Heart left ventricle (tissue), 13 donors: ENCODE measurements around the gene FADS2.

Experiments used
- POLR2A ChIP-seq, 2 donors: fragments of 450-650 bp; IDR thresholded peaks; one replicate each; pipeline ENCODE4 v1.6.1; 2017; ENCODE audit warnings: antibody characterized with exemption in 2 of 2, mild to moderate bottlenecking in 2 of 2, moderate library complexity in 2 of 2
- TF ChIP-seq, protein P1 (sequence below), 12 donors: fragments of 200-600 bp; sonication (generic) in 4 of 12; IDR thresholded peaks; one replicate each; pipeline versions ENCODE4 v1.5.0 to v1.8.0; 2018 to 2022; ENCODE audit warnings: antibody characterized with exemption in 12 of 12, mild to moderate bottlenecking in 5 of 12
- donor health status: ischemic (EF 13 %, LVEDD 7.1; RV severe dilation, severe dysfunction).
- donor health status: DM: no; HTN: yes; CAD: no.
- donor health status: DM: no; HTN: no; CAD: no.
- donor health status: ischemic (EF 25% LVEDD 6.9; RV normal size, moderate dysfunction).
- donor health status: ischemic (EF 25% LVEDD 5.7; RV mildly dilated, moderate dysfunction).
- donor health status: ischemic (EF 35%, LVEDD 5.7; RV mildly dilated, moderate dysfunction).
- donor health status: nonischemic (EF 11% LVEDD 7.7; RV severe dilation, severe dysfunction).
- donor health status: DM: yes; HTN: yes; CAD: no.
- donor health status: PGD.
- donor health status: ischemic (EF 29% LVEDD 5.4; RV normal size, mild dysfunction).
- donor health status: nonischemic (EF 23%, LVEDD 6.1; RV moderate dilation, normal function).

DNA sequence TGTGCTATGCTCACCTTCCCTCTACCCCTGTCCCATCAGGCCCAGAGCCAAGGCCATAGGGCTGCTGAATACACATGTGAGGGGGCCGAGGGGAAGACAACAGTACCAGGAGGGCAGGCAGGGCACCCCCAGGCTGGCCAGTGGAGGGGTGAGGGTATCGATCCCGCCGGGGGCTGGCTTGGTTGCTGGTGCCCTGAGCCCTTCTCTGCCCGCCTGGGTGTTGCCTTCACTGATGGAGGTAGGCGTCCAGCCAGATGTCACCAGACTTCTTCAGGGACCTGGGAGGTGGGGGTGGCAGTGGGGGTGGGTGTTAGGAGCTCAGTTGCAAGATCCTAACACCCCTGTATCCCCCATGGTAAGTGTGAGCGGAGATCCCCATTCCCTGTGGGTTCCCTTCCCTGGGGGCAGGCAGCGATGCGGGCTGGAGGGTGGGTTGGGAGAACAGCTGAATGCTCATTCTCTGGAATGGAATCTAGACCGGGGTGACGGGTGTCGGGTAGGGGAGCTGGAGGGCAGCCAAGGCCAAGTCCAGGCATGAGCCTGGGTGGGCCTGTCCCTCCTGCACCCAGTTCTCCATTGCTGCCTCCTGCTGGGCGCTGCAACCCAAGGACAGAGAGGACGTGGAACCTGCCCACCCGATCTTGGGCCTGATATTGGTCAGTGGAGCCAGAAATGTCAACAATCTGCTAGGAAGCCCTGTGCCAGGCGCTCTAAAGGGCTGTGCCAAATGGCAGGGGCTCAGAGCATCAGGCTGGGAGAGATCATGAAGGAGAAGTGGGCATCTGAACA lies 45.7 kb downstream of the FADS2 start:
- no peak for TF ChIP-seq POLR2A (IDR thresholded peaks at IDR 0.05)
- TF ChIP-seq, protein P1, sequence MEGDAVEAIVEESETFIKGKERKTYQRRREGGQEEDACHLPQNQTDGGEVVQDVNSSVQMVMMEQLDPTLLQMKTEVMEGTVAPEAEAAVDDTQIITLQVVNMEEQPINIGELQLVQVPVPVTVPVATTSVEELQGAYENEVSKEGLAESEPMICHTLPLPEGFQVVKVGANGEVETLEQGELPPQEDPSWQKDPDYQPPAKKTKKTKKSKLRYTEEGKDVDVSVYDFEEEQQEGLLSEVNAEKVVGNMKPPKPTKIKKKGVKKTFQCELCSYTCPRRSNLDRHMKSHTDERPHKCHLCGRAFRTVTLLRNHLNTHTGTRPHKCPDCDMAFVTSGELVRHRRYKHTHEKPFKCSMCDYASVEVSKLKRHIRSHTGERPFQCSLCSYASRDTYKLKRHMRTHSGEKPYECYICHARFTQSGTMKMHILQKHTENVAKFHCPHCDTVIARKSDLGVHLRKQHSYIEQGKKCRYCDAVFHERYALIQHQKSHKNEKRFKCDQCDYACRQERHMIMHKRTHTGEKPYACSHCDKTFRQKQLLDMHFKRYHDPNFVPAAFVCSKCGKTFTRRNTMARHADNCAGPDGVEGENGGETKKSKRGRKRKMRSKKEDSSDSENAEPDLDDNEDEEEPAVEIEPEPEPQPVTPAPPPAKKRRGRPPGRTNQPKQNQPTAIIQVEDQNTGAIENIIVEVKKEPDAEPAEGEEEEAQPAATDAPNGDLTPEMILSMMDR (IDR thresholded peaks at IDR 0.05), result no peak
